ENCODE data around the gene MAPK1.

DNA sequence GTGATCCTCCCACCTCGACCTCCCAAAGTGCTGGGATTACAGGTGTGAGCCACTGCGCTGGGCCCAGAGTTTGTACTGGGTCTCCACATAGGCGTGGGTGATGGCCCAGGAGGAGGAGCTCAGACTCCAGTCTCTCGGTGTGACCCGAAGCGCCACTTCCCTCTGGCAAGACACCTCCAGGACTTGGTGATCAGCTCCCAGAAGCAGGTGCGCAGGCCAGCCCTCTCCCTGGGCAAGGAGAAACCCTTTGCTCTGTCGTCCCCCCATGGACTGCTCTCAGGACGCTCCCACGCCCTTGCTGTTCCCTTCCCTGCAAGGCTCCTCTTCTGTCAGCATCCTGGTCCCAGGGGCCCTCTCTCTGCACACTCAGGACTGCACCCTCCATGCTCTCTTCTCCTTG lies 126.4 kb downstream of the MAPK1 start:
- TF ChIP-seq YY1 (IDR thresholded peaks at IDR 0.05; ENCODE audit: insufficient read depth, insufficient read length) (no peak), ZNF274 (IDR thresholded peaks at IDR 0.05; ENCODE audit: low read depth, low read length) (no peak)
